BJ (cell line): ENCODE results near the gene LPCAT1. TPM values are rescaled to one million over a fixed set of nuclear protein-coding genes. Genes with fewer than 3 reads are reported as not detected.
"Not testable (repeated sequence)": the region's sequence is repeated elsewhere in the genome, so short reads cannot be mapped to it uniquely, and the experiment has no call there.

Source experiments
- CTCF ChIA-PET: fragments of 350-600 bp; formaldehyde crosslinking; extraction: SDS; loops from one replicate; lab custom pipeline; 2021; ENCODE audit warnings: antibody characterized with exemption, inconsistent platforms; lab: Yijun Ruan, JAX
- POLR2A ChIA-PET: fragments of 300-600 bp; sonication (Branson Sonifier 250); formaldehyde crosslinking; extraction: SDS; loops from one replicate; lab custom pipeline; 2021; ENCODE audit warnings: antibody characterized with exemption; lab: Charles Lee
- DNase-seq: peaks from one replicate; pipeline ENCODE4 v3.0.0-alpha.2; 2011; ENCODE audit warnings: low read depth
- H3K27me3 ChIP-seq: 2 replicates; pipeline ENCODE4 v1.6.0; 2011; ENCODE audit warnings: low read length; ENCODE audit not compliant: control insufficient read depth, insufficient read depth
- H3K36me3 ChIP-seq: 2 replicates; pipeline ENCODE4 v1.5.1; 2011; ENCODE audit warnings: low read length; ENCODE audit not compliant: control insufficient read depth, insufficient read depth
- H3K4me3 ChIP-seq: 2 replicates; pipeline ENCODE4 v1.5.1; 2011; ENCODE audit warnings: low read depth, mild to moderate bottlenecking, control low read depth, low read length
- polyA plus RNA-seq: library from polyadenylated mRNA; depleted of rRNA; stranded (reverse); fragments of >200 nt; gene quantifications from 2 replicates; pipeline ENCODE4 v1.2.3, GENCODE V29; 2011
- TF ChIP-seq, protein P1 (sequence below): IDR thresholded peaks from 2 replicates; pipeline ENCODE4 v1.5.1; 2011; ENCODE audit warnings: low read depth, mild to moderate bottlenecking, control low read depth, inconsistent platforms, low read length, moderate library complexity; ENCODE audit not compliant: insufficient read depth

Gene LPCAT1
- polyA plus RNA-seq, 1 experiment = 14.3 TPM

DNA sequence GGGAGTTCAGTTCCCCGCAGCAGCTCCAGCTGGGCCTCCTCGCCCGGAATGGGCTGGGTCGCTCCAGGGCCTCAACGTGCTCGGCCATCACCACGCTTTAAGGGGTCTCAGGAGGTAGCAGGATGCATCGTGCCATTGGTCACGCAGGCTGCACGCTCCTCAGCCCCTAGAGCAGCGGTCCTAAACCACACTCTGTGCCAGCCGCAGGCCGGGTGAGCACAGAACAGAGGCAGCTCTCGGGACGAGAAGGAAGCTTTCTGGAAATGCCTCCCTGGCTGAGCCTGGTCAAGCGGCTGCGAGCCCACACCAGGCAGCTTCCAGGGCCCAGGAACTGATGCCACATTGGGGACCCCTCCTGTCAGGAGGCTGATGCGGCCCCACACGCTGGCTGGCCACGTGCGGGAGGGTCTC, 39.3 kb upstream of the LPCAT1 start:
- CTCF ChIA-PET = no interaction called here
- Histone ChIP-seq H3K36me3 (no peaks in the 10 kb centered on the region), H3K4me3 (no peak overlapping the region), H3K27me3 (peaks cover 2% of the 10 kb centered on the region; the same call in 1 of the 2 replicates)
- TF ChIP-seq, protein P1, sequence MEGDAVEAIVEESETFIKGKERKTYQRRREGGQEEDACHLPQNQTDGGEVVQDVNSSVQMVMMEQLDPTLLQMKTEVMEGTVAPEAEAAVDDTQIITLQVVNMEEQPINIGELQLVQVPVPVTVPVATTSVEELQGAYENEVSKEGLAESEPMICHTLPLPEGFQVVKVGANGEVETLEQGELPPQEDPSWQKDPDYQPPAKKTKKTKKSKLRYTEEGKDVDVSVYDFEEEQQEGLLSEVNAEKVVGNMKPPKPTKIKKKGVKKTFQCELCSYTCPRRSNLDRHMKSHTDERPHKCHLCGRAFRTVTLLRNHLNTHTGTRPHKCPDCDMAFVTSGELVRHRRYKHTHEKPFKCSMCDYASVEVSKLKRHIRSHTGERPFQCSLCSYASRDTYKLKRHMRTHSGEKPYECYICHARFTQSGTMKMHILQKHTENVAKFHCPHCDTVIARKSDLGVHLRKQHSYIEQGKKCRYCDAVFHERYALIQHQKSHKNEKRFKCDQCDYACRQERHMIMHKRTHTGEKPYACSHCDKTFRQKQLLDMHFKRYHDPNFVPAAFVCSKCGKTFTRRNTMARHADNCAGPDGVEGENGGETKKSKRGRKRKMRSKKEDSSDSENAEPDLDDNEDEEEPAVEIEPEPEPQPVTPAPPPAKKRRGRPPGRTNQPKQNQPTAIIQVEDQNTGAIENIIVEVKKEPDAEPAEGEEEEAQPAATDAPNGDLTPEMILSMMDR = no peak
- POLR2A ChIA-PET = no interaction called here
- DNase-seq = no peak

DNA sequence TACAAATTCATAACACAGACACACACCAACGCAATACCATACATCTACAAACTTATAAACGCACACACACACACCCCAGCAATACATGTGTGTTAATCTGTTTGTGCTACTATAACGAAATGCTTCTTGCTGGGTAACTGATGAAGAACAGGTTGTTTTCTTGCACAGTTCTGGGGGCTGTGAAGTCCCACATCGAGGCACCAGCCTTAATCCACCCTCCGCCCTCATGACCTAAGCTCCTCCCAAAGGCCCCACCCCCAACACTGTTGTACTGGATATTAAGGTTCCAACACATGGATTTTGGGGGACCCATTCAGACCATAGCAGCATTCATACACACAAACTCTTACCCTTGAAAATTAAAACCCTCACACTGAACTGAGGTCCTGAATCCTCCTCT, 38.8 kb upstream of the LPCAT1 start:
- POLR2A ChIA-PET = no interaction called here
- CTCF ChIA-PET = no interaction called here
- DNase-seq = no peak
- peaks cover 2% of the 10 kb centered on the region; the same call in 1 of the 2 replicates for H3K27me3 ChIP-seq
- H3K4me3 ChIP-seq = no peak overlapping the region
- H3K36me3 ChIP-seq = no peaks in the 10 kb centered on the region
- TF ChIP-seq, protein P1 = no peak

DNA sequence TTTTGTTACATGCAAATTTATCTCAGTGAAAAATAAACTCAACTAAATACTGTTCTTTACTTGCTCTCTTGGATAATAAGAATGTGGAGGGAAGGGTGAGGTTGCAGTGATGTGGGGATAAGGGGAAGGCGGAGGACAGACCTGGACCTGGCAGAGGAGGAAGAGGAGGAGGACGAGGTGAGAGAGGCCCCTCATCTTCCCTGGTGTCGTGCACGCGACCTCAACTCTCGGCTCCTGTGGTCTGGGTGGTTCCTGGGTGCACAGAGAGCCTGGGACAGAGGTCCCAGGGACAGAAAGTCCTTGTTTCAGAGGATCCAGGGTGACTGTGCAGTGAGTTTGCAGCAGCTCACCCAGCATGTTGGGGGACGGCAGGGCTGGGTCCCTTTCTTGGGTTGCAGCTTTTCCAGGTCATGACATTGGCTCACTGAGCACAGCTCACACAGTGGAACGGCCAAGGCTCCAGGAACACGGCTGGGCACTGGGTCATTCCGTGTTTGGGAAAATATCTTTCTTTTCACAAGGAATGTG, 37.7 kb upstream of the LPCAT1 start:
- no peak overlapping the region for H3K4me3 ChIP-seq
- CTCF ChIA-PET = no interaction called here
- DNase-seq = no peak
- POLR2A ChIA-PET = no interaction called here
- no peaks in the 10 kb centered on the region for H3K36me3 ChIP-seq
- peaks cover 2% of the 10 kb centered on the region; the same call in 1 of the 2 replicates for H3K27me3 ChIP-seq
- TF ChIP-seq, protein P1 = no peak

DNA sequence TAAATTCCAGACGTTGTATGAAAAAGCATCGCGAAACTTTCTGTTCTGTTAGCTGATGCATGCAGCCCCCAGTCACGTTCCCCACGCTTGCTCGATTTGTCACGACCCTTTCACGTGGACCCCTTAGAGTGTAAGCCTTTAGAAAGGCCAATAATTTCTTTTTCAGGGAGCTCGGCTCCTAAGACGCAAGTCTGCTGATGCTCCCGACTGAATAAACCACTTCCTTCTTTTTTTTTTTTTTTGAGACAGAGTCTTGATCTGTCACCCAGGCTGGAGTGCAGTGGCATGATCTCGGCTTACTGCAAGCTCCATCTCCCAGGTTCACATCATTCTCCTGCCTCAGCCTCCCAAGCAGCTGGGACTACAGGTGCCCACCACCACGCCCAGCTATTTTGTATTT, 36.7 kb upstream of the LPCAT1 start:
- H3K36me3 ChIP-seq, POLR2A ChIA-PET, DNase-seq, H3K4me3 ChIP-seq, H3K27me3 ChIP-seq: not testable (repeated sequence)
- CTCF ChIA-PET = interaction anchor here (1.0 kb wide), 1 partner anchor 24 kb away, joined by 3 read pairs; no protein-coding TSS in a partner anchor

DNA sequence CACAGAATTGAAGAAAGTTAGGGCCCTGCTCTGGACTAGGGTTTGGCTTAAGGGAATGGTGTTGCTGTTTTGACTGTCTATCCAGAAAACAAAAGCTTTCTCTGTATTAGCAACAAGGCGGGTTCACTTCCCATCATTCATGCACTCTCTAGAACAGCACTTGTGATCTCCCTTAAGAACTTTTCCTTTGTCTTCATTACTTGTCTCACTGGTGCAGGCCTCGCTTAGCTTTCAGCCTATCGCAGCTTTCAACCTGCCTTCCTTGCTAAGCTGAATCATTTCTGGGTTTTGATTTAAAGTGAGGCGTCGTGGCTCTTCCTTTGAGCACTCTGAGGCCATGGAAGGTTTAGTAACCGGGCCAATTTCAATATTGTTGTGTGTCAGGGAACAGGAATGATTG, 35.2 kb upstream of the LPCAT1 start:
- CTCF ChIA-PET = interaction anchor here (0.8 to 1.3 kb wide), 4 partner anchors 8 to 35 kb away, joined by 3 to 4 read pairs (median 3); no protein-coding TSS in a partner anchor

More for the DNA sequence above, 35.2 kb upstream of the LPCAT1 start:
- Histone ChIP-seq H3K27me3 (peaks cover 5% of the 10 kb centered on the region), H3K4me3 (no peak overlapping the region), H3K36me3 (no peaks in the 10 kb centered on the region)
- TF ChIP-seq, protein P1 = no peak
- DNase-seq = no peak
- POLR2A ChIA-PET = no interaction called here
